Gastrocnemius medialis (tissue), 4 donors: ENCODE data around the gene GPATCH8.

Source experiments
- POLR2A ChIP-seq, 2 donors: fragments of 450-650 bp; IDR thresholded peaks; one replicate each; pipeline ENCODE4 v1.6.1; 2017; ENCODE audit warnings: antibody characterized with exemption in 2 of 2, mild to moderate bottlenecking in 2 of 2, moderate library complexity in 2 of 2
- TF ChIP-seq, protein P1 (sequence below), 5 experiments: fragments of 450-650 bp in 3 of 5; fragments of 200-600 bp in 2 of 5; sonication (generic) in 2 of 5; IDR thresholded peaks in 4 of 5; conservative IDR thresholded peaks in 1 of 5; 1 replicate in 4 of 5; 2 replicates in 1 of 5; pipeline ENCODE4 v1.5.1; 2016 to 2019; ENCODE audit warnings: antibody characterized with exemption in 5 of 5, mild to moderate bottlenecking in 3 of 5, moderate library complexity in 3 of 5

- TF ChIP-seq, protein P1, sequence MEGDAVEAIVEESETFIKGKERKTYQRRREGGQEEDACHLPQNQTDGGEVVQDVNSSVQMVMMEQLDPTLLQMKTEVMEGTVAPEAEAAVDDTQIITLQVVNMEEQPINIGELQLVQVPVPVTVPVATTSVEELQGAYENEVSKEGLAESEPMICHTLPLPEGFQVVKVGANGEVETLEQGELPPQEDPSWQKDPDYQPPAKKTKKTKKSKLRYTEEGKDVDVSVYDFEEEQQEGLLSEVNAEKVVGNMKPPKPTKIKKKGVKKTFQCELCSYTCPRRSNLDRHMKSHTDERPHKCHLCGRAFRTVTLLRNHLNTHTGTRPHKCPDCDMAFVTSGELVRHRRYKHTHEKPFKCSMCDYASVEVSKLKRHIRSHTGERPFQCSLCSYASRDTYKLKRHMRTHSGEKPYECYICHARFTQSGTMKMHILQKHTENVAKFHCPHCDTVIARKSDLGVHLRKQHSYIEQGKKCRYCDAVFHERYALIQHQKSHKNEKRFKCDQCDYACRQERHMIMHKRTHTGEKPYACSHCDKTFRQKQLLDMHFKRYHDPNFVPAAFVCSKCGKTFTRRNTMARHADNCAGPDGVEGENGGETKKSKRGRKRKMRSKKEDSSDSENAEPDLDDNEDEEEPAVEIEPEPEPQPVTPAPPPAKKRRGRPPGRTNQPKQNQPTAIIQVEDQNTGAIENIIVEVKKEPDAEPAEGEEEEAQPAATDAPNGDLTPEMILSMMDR (IDR thresholded peaks at IDR 0.05 in 4 of 5, conservative IDR thresholded peaks at IDR 0.05 in 1 of 5), result no peak
- no peak for TF ChIP-seq POLR2A (IDR thresholded peaks at IDR 0.05)
Observed at GRCh38 chr17:44536090-44536953, 33.1 kb upstream of the GPATCH8 start.
